GM04504 (cell line): ENCODE data around the gene ADAMTSL3.

Experiments used
- DNase-seq: peaks from one replicate; pipeline ENCODE4 v3.0.0-alpha.2; 2012; ENCODE audit warnings: low read depth

The ADAMTSL3 gene

GRCh38 chr15:83656943-83657528 is 3.1 kb downstream of the ADAMTSL3 start:
- DNase-seq, result no peak

GRCh38 chr15:83657549-83657948 is 3.6 kb downstream of the ADAMTSL3 start:
- DNase-seq, result no peak

GRCh38 chr15:83658430-83659416 is 4.8 kb downstream of the ADAMTSL3 start:
- DNase-seq, result no peak

- DNase-seq, result no peak
These were observed 5.5 kb downstream of the ADAMTSL3 start for GRCh38 chr15:83659417-83659812.

GRCh38 chr15:83665480-83665879 is 11.6 kb downstream of the ADAMTSL3 start:
- no peak for DNase-seq

GRCh38 chr15:83670672-83671229 is 16.8 kb downstream of the ADAMTSL3 start:
- DNase-seq, result no peak

- DNase-seq, result no peak
These were observed 17.7 kb downstream of the ADAMTSL3 start for GRCh38 chr15:83671603-83672002.

GRCh38 chr15:83673385-83673784 is 19.5 kb downstream of the ADAMTSL3 start:
- DNase-seq, result no peak

- DNase-seq, result no peak
These were observed 28.7 kb downstream of the ADAMTSL3 start for GRCh38 chr15:83682476-83683088.

- no peak for DNase-seq
These were observed 32.0 kb downstream of the ADAMTSL3 start for GRCh38 chr15:83685916-83686332.

- DNase-seq, result no peak
These were observed 34.3 kb downstream of the ADAMTSL3 start for GRCh38 chr15:83688201-83688600.

- DNase-seq, result no peak
These were observed 36.8 kb downstream of the ADAMTSL3 start for GRCh38 chr15:83690676-83691075.

- DNase-seq, result no peak
These were observed 39.0 kb downstream of the ADAMTSL3 start for GRCh38 chr15:83692746-83693581.

- no peak for DNase-seq
These were observed 40.1 kb downstream of the ADAMTSL3 start for GRCh38 chr15:83694015-83694414.

- DNase-seq, result no peak
These were observed 40.6 kb downstream of the ADAMTSL3 start for GRCh38 chr15:83694536-83694935.

- no peak for DNase-seq
These were observed 41.3 kb downstream of the ADAMTSL3 start for GRCh38 chr15:83695246-83695645.

- DNase-seq, result no peak
These were observed 42.0 kb downstream of the ADAMTSL3 start for GRCh38 chr15:83695901-83696425.

- no peak for DNase-seq
These were observed 43.8 kb downstream of the ADAMTSL3 start for GRCh38 chr15:83697716-83698115.

- peak; percentile 2 for DNase-seq
These were observed 44.4 kb downstream of the ADAMTSL3 start for GRCh38 chr15:83698294-83698693.

GRCh38 chr15:83699028-83699427 is 45.1 kb downstream of the ADAMTSL3 start:
- no peak for DNase-seq

GRCh38 chr15:83700082-83700481 is 46.2 kb downstream of the ADAMTSL3 start:
- DNase-seq, result no peak
